ENCODE data around the gene ANAPC16. TPM values are rescaled to one million over a fixed set of nuclear protein-coding genes. Genes with fewer than 3 reads are reported as not detected.
A peak's percentile ranks its signal among the peaks of the same experiment; 100 is the strongest.

The ANAPC16 gene
- total and polyA plus RNA-seq, 2 of the 4 experiments (the other 2 are of a cell fraction) = 25.2 to 26.3 TPM

- intact Hi-C loops (cut with micrococcal nuclease) = no loop called here
- Histone ChIP-seq H2AFZ (replicated peaks; ENCODE audit: low read length, poor library complexity) (no peak overlapping the region), H3K4me3 (ENCODE audit: insufficient read depth, low read depth, low read length) (no peak overlapping the region), H3K4me2 (ENCODE audit: low read depth, low read length) (no peak overlapping the region), H2BK120ac (ENCODE audit: low read depth, low read length) (no peak overlapping the region), H2BK20ac (ENCODE audit: low read depth, low read length) (no peak overlapping the region), H3K9me3 (ENCODE audit: control insufficient read depth, insufficient read depth, low read length) (no peaks in the 10 kb centered on the region), H3K56ac (ENCODE audit: extremely low read depth, insufficient read depth, low read length) (no peak overlapping the region), H3K18ac (ENCODE audit: low read depth, low read length) (no peak overlapping the region), H3K14ac (replicated peaks; ENCODE audit: low read depth, low read length) (no peak overlapping the region), H4K8ac (ENCODE audit: low read depth in 2 of 2, low read length in 2 of 2) (no peak overlapping the region), H3K4ac (ENCODE audit: low read depth, low read length) (no peak overlapping the region), H3K36me3 (ENCODE audit: control insufficient read depth, insufficient read depth, low read length) (peaks cover 6% of the 10 kb centered on the region; the same call in 1 of the 2 replicates), H4K5ac (ENCODE audit: low read depth, low read length) (no peak overlapping the region), H3K9ac (ENCODE audit: low read depth, low read length) (no peak overlapping the region), H2AK5ac (ENCODE audit: low read depth, low read length) (peak overlapping the region; percentile 3; the same call in 1 of the 2 replicates), H2AK9ac (replicated peaks; ENCODE audit: low read depth, low read length, poor library complexity) (no peak overlapping the region), H4K20me1 (ENCODE audit: insufficient read depth, low read length) (peaks cover 5% of the 10 kb centered on the region; the same call in 1 of the 2 replicates), H4K91ac (ENCODE audit: insufficient read depth, low read depth, low read length) (no peak overlapping the region), H2BK5ac (ENCODE audit: low read depth, low read length, poor library complexity, severe bottlenecking) (no peak overlapping the region), H3K27ac (ENCODE audit: insufficient read depth, low read length) (no peak overlapping the region), H3K23ac (ENCODE audit: low read depth, low read length) (no peak overlapping the region), H3K9me1 (ENCODE audit: insufficient read depth, low read length) (peaks cover 9% of the 10 kb centered on the region), H2BK15ac (ENCODE audit: low read depth, low read length) (no peak overlapping the region), H3K4me1 (ENCODE audit: control insufficient read depth, insufficient read depth, low read length) (peaks cover 13% of the 10 kb centered on the region), H3K79me1 (ENCODE audit: low read depth in 1 of 2, low read length in 2 of 2) (no peaks in the 10 kb centered on the region), H3K27me3 (ENCODE audit: control insufficient read depth, insufficient read depth, low read length) (no peaks in the 10 kb centered on the region)
- dilution Hi-C loops (cut with HindIII; ENCODE audit: low sequenced_read_pairs, unreplicated experiment) = no loop called here
- in situ Hi-C loops (cut with MboI; ENCODE audit: low sequenced_read_pairs) = no loop called here
- BruUV-seq (replicated peaks) = no TSS peak
- ATAC-seq (ENCODE audit: low read depth) (no peak), DNase-seq (no peak)
- POLR2A ChIA-PET (ENCODE audit: unreplicated experiment) = no interaction called here
- whole genome bisulfite sequencing, 2 experiments (ENCODE audit: extremely low coverage in 2 of 2, insufficient read length in 1 of 2) = no CpG with 5 or more reads among the region's 1 CpG
- TF ChIP-seq MAFK (IDR thresholded peaks at IDR 0.05; ENCODE audit: low read depth, low read length) = no peak
- no peak for TF ChIP-seq RCOR1 (IDR thresholded peaks at IDR 0.05; ENCODE audit: insufficient replicate concordance, low read length)
- no peak for TF ChIP-seq NFE2L2 (IDR thresholded peaks at IDR 0.05; ENCODE audit: low read depth, low read length)
- TF ChIP-seq ELK1 (IDR thresholded peaks at IDR 0.05; ENCODE audit: borderline replicate concordance, low read depth, low read length) = no peak
- no peak for TF ChIP-seq CHD1 (IDR thresholded peaks at IDR 0.05; ENCODE audit: low read depth, low read length)
- no peak for TF ChIP-seq RFX5 (IDR thresholded peaks at IDR 0.05; ENCODE audit: low read depth, low read length)
- CTCF ChIA-PET = no interaction called here
Observed at GRCh38 chr10:72239409-72239808, 23.6 kb downstream of the ANAPC16 start.
